Panc1 (cell line): ENCODE data around the gene CORO2A. TPM values are rescaled to one million over a fixed set of nuclear protein-coding genes. Genes with fewer than 3 reads are reported as not detected.

Experiments used
- ATAC-seq: fragments of 200-7000 bp; cut with Tn5 transposase; 2 replicates; pipeline ENCODE4 v1.9.1; 2020; ENCODE audit warnings: mild to moderate bottlenecking, moderate library complexity
- BruUV-seq: library from RNA; stranded (reverse); fragments of 400-500 nt; replicated peaks from 2 replicates; lab custom pipeline; 2021; lab: Mats Ljungman, UMichigan
- CTCF ChIA-PET: fragments of 300-600 bp; sonication (Branson Sonifier 250); formaldehyde crosslinking; loops from one replicate; lab custom pipeline; 2022; ENCODE audit warnings: antibody characterized with exemption; lab: Charles Lee
- POLR2A ChIA-PET: fragments of 300-600 bp; sonication (Branson Sonifier 250); formaldehyde crosslinking; loops from one replicate; lab custom pipeline; 2022; ENCODE audit warnings: antibody characterized with exemption; lab: Charles Lee
- DNase-seq: peaks from one replicate; pipeline ENCODE4 v3.0.0-alpha.2; 2010; ENCODE audit warnings: low read depth, low spot score
- H3K27ac ChIP-seq: 2 replicates; pipeline ENCODE4 v1.5.1; 2011; ENCODE audit warnings: mild to moderate bottlenecking, low read length, inconsistent platforms
- H3K27me3 ChIP-seq: fragments of 200-500 bp; sonication (Bioruptor generic); 2 replicates; pipeline ENCODE4 v1.6.0; 2014; ENCODE audit warnings: low read length, inconsistent platforms; ENCODE audit not compliant: control insufficient read depth, insufficient read depth
- H3K36me3 ChIP-seq: fragments of 200-500 bp; sonication (Bioruptor generic); 2 replicates; pipeline ENCODE4 v1.5.1; 2014; ENCODE audit warnings: inconsistent platforms, mild to moderate bottlenecking, low read length, moderate library complexity; ENCODE audit not compliant: control insufficient read depth, insufficient read depth
- H3K4me1 ChIP-seq: 2 replicates; pipeline ENCODE4 v1.5.1; 2011; ENCODE audit warnings: inconsistent platforms, mild to moderate bottlenecking, low read length, moderate library complexity; ENCODE audit not compliant: control insufficient read depth, insufficient read depth
- H3K4me3 ChIP-seq, 2 experiments: 2 replicates each; pipeline ENCODE4 v1.5.1; 2011 to 2012; ENCODE audit warnings: low read depth in 2 of 2, low read length in 2 of 2, mild to moderate bottlenecking in 2 of 2, inconsistent platforms in 1 of 2, moderate library complexity in 1 of 2
- H3K9me3 ChIP-seq: fragments of 200-500 bp; sonication (Bioruptor generic); 2 replicates; pipeline ENCODE4 v1.5.1; 2014; ENCODE audit warnings: low read depth, mild to moderate bottlenecking, inconsistent platforms, low read length, moderate library complexity; ENCODE audit not compliant: control insufficient read depth, insufficient read depth
- CTCF ChIP-seq: fragments of 450-650 bp; IDR thresholded peaks from 2 replicates; pipeline ENCODE4 v1.5.1; 2017; ENCODE audit warnings: mild to moderate bottlenecking
- POLR2AphosphoS5 ChIP-seq: IDR thresholded peaks from 2 replicates; pipeline ENCODE4 v1.6.1; 2012; ENCODE audit warnings: mild to moderate bottlenecking, low read depth, low read length, moderate library complexity
- REST ChIP-seq, 2 experiments: IDR thresholded peaks; 2 replicates each; pipeline ENCODE4 v1.6.1; 2011 to 2012; ENCODE audit warnings: low read depth in 2 of 2, control low read depth in 1 of 2, low read length in 1 of 2, mild to moderate bottlenecking in 1 of 2, moderate library complexity in 1 of 2; ENCODE audit not compliant: insufficient read depth in 1 of 2
- SIN3A ChIP-seq: IDR thresholded peaks from 2 replicates; pipeline ENCODE4 v1.6.1; 2012; ENCODE audit warnings: low read depth, mild to moderate bottlenecking, low read length, moderate library complexity, borderline replicate concordance; ENCODE audit not compliant: insufficient read depth
- TCF7L2 ChIP-seq: IDR thresholded peaks from 2 replicates; pipeline ENCODE4 v1.6.1; 2011; ENCODE audit warnings: mild to moderate bottlenecking, low read depth, low read length, inconsistent platforms
- in situ Hi-C: cut with HindIII; loops from 2 replicates; pipeline ENCODE4 v1.10.0; 2016; ENCODE audit warnings: low sequenced_read_pairs, low pct_unique_long_range_greater_than_20kb
- intact Hi-C: fragments of 100-400 bp; cut with micrococcal nuclease; formaldehyde crosslinking; loops from one replicate; pipeline ENCODE4 v1.10.0; 2022; ENCODE audit not compliant: unreplicated experiment
- total RNA-seq: library from RNA; stranded (reverse); gene quantifications from one replicate; pipeline ENCODE4 v1.2.1, GENCODE V29; 2021; ENCODE audit not compliant: unreplicated experiment

Gene CORO2A
- total RNA-seq, 1 experiment from 2014 or later: 2.0 TPM

- DNase-seq (no peak), ATAC-seq (no peak)
- TF ChIP-seq TCF7L2: no peak
- no peak for TF ChIP-seq POLR2AphosphoS5
- TF ChIP-seq REST (IDR thresholded peaks at IDR 0.05; ENCODE audit: insufficient read depth in 1 of 2, low read depth in 2 of 2, low read length in 1 of 2): no peak
- no peak for TF ChIP-seq CTCF
- TF ChIP-seq SIN3A: no peak
- Histone ChIP-seq H3K4me3 (no peak overlapping the region), H3K4me1 (no peaks in the 10 kb centered on the region), H3K36me3 (no peaks in the 10 kb centered on the region), H3K27ac (no peak overlapping the region), H3K27me3 (no peaks in the 10 kb centered on the region), H3K9me3 (no peaks in the 10 kb centered on the region)
- ChIA-PET CTCF (no interaction called here), POLR2A (no interaction called here)
- intact Hi-C loops (no loop called here), in situ Hi-C loops (no loop called here)
- BruUV-seq: no TSS peak
Measured at GRCh38 chr9:98132806-98133631, 59.4 kb downstream of the CORO2A start.

GRCh38 chr9:98132158-98132557 is 60.3 kb downstream of the CORO2A start:
- TF ChIP-seq CTCF (no peak), POLR2AphosphoS5 (no peak), REST (IDR thresholded peaks at IDR 0.05; ENCODE audit: insufficient read depth in 1 of 2, low read depth in 2 of 2, low read length in 1 of 2) (no peak), TCF7L2 (no peak)
- CTCF ChIA-PET: no interaction called here
- no peaks in the 10 kb centered on the region for H3K4me1 ChIP-seq
- in situ Hi-C loops: no loop called here
- H3K4me3 ChIP-seq: no peak overlapping the region
- intact Hi-C loops: no loop called here
- no TSS peak for BruUV-seq
- no peaks in the 10 kb centered on the region for H3K36me3 ChIP-seq
- DNase-seq (no peak), ATAC-seq (no peak)
- H3K27ac ChIP-seq: no peak overlapping the region
- POLR2A ChIA-PET: no interaction called here
- H3K27me3 ChIP-seq: no peaks in the 10 kb centered on the region
- no peaks in the 10 kb centered on the region for H3K9me3 ChIP-seq
